H1 (cell line): ENCODE measurements around the gene KRR1. TPM values are rescaled to one million over a fixed set of nuclear protein-coding genes. Genes with fewer than 3 reads are reported as not detected.

ENCODE experiments used
- BRCA1 ChIP-seq: IDR thresholded peaks from 2 replicates; pipeline ENCODE4 v1.6.1; 2012; ENCODE audit warnings: low read depth, low read length, improper control_type of control experiment
- CHD7 ChIP-seq: fragments of 300-600 bp; sonication (generic); IDR thresholded peaks from 2 replicates; pipeline ENCODE4 v1.7.1; 2012; ENCODE audit warnings: low read length, moderate library complexity, mild to moderate bottlenecking, inconsistent platforms; ENCODE audit not compliant: insufficient replicate concordance
- HDAC6 ChIP-seq: IDR thresholded peaks from one replicate; pipeline ENCODE4 v1.7.1; 2012; ENCODE audit warnings: low read depth, mild to moderate bottlenecking, inconsistent platforms, low read length, moderate library complexity
- RBBP5 ChIP-seq: IDR thresholded peaks from 2 replicates; pipeline ENCODE4 v1.7.1; 2012; ENCODE audit warnings: low read depth, mild to moderate bottlenecking, inconsistent platforms, low read length, moderate library complexity, borderline replicate concordance
- RXRA ChIP-seq: IDR thresholded peaks from 2 replicates; pipeline ENCODE4 v1.6.1; 2011; ENCODE audit warnings: low read depth, mild to moderate bottlenecking, low read length, moderate library complexity; ENCODE audit not compliant: insufficient read depth
- SP1 ChIP-seq: IDR thresholded peaks from 2 replicates; pipeline ENCODE4 v1.6.1; 2011; ENCODE audit warnings: low read depth, low read length
- ZNF274 ChIP-seq: IDR thresholded peaks from 2 replicates; pipeline ENCODE4 v1.7.0; 2012; ENCODE audit warnings: low read length, borderline replicate concordance; ENCODE audit errors: extremely low read depth
- polyA plus RNA-seq, 7 experiments: library from polyadenylated mRNA; depleted of rRNA in 3 of 7; stranded (reverse) in 5 of 7; unstranded in 2 of 7; fragments of >200 nt in 5 of 7; fragments of 200-250 nt in 2 of 7; gene quantifications; 1 replicate in 5 of 7; 2 replicates in 1 of 7; 4 replicates in 1 of 7; pipeline versions ENCODE4 v1.2.1 to v1.2.3, GENCODE V29; 2011 to 2013; ENCODE audit warnings: missing spikeins in 2 of 7, mixed read lengths in 2 of 7
- total RNA-seq: library from RNA; stranded (reverse); fragmentation: NEBNext Ultra II Directional; extraction: Animal tissue kit (Norgen Biotek cat#: 25700); gene quantifications from 2 replicates; pipeline ENCODE4 v1.2.1, GENCODE V29; 2021

KRR1 gene
- total and polyA plus RNA-seq, 2 of the 8 experiments (the other 6 are each of a cell fraction or from before 2014, with no cell fraction given): 6.1 to 80.1 TPM

- TF ChIP-seq CHD7 (no peak), RXRA (no peak), RBBP5 (no peak), BRCA1 (no peak), SP1 (no peak), HDAC6 (no peak), ZNF274 (no peak)
These were observed 32.1 kb upstream of the KRR1 start (continued) for GRCh38 chr12:75543529-75543928.
